Heart right ventricle (tissue), 16 donors: ENCODE data around the gene CLEC16A. TPM values are rescaled to one million over a fixed set of nuclear protein-coding genes. Genes with fewer than 3 reads are reported as not detected.

Experiments used
- ATAC-seq, 8 donors: fragments of 200-7000 bp; cut with Tn5 transposase; one replicate each; pipeline ENCODE4 v1.9.1; 2020; ENCODE audit warnings: mild to moderate bottlenecking in 8 of 8, moderate library complexity in 8 of 8, moderate number of reproducible peaks in 1 of 8
- DNase-seq, 2 donors: peaks; one replicate each; pipeline ENCODE4 v3.0.0-alpha.2; 2020
- H3K27ac ChIP-seq, 10 donors: fragments of 200-600 bp; sonication (generic) in 2 of 10; one replicate each; pipeline versions ENCODE4 v1.5.0 to v1.8.0; 2020 to 2022; ENCODE audit warnings: mild to moderate bottlenecking in 3 of 10
- H3K27me3 ChIP-seq, 7 donors: fragments of 200-600 bp; one replicate each; pipeline ENCODE4 v1.8.0; 2021 to 2022; ENCODE audit warnings: mild to moderate bottlenecking in 2 of 7
- H3K36me3 ChIP-seq, 9 donors: fragments of 200-600 bp; sonication (generic) in 1 of 9; one replicate each; pipeline versions ENCODE4 v1.5.0 to v1.8.0; 2020 to 2022; ENCODE audit warnings: mild to moderate bottlenecking in 2 of 9
- H3K4me1 ChIP-seq, 9 donors: fragments of 200-600 bp; sonication (generic) in 1 of 9; one replicate each; pipeline versions ENCODE4 v1.5.0 to v1.8.0; 2020 to 2022; ENCODE audit warnings: mild to moderate bottlenecking in 4 of 9
- H3K4me3 ChIP-seq, 10 donors: fragments of 200-600 bp; sonication (generic) in 2 of 10; one replicate each; pipeline versions ENCODE4 v1.5.0 to v1.8.0; 2020 to 2022; ENCODE audit warnings: mild to moderate bottlenecking in 7 of 10, moderate library complexity in 2 of 10
- H3K9me3 ChIP-seq, 11 donors: fragments of 200-600 bp in 10 of 11; sonication (generic) in 2 of 11; one replicate each; pipeline versions ENCODE4 v1.5.0 to v1.8.0; 2013 to 2022; ENCODE audit warnings: mild to moderate bottlenecking in 2 of 11, control low read depth in 1 of 11, moderate library complexity in 1 of 11
- WGBS, 2 donors: extraction: QIAGEN DNeasy Blood & Tissue Kit; methylation state at CpG; one replicate each; pipeline ENCODE4 v1.1.7; 2013; ENCODE audit warnings: inconsistent platforms in 1 of 2; 5-methylcytosine and 5-hydroxymethylcytosine counted together
- intact Hi-C, 10 donors: fragments of 100-400 bp; cut with DNase I; formaldehyde crosslinking; loops; one replicate each; pipeline versions ENCODE4 v1.11.1 to v1.14.2; 2022
- polyA plus RNA-seq, 2 donors: library from polyadenylated mRNA; stranded (reverse); fragments of 200-250 nt; gene quantifications; one replicate each; pipeline ENCODE4 v1.2.3, GENCODE V29; 2013
- total RNA-seq, 10 donors: library from RNA; stranded (reverse); fragmentation: NEBNext Ultra II Directional in 3 of 10; extraction: Animal tissue kit (Norgen Biotek cat#: 25700) in 3 of 10; gene quantifications; one replicate each; pipeline versions ENCODE4 v1.2.1 to v1.2.4, GENCODE V29; 2021 to 2023
- TF ChIP-seq, protein P1 (sequence below), 9 donors: fragments of 200-600 bp; sonication (generic) in 2 of 9; IDR thresholded peaks; one replicate each; pipeline versions ENCODE4 v1.5.0 to v1.8.0; 2021 to 2022; ENCODE audit warnings: antibody characterized with exemption in 9 of 9, mild to moderate bottlenecking in 5 of 9, moderate library complexity in 1 of 9
- donor health status: Arrhythmogenic right ventricular cardiomyopathy.
- donor health status: ischemic (EF 13 %, LVEDD 7.1; RV severe dilation, severe dysfunction).
- donor health status: healthy with polysubstance abuse.
- donor health status: DM: no; HTN: yes; CAD: no.
- donor health status: DM: no; HTN: no; CAD: no.
- donor health status: ischemic (EF 25% LVEDD 6.9; RV normal size, moderate dysfunction).
- donor health status: ischemic (EF 25% LVEDD 5.7; RV mildly dilated, moderate dysfunction).
- donor health status: healthy.
- donor health status: DM: yes; HTN: yes; CAD: no.
- donor health status: Ischemic cardiomyopathy.
- donor health status: ischemic (EF 35%, LVEDD 5.7; RV mildly dilated, moderate dysfunction).
- donor health status: nonischemic (EF 11% LVEDD 7.7; RV severe dilation, severe dysfunction).
- donor health status: DM: yes; HTN: yes; CAD: no.
- donor health status: PGD.
- donor health status: ischemic (EF 29% LVEDD 5.4; RV normal size, mild dysfunction).
- donor health status: nonischemic (EF 23%, LVEDD 6.1; RV moderate dilation, normal function).

Gene CLEC16A
- total and polyA plus RNA-seq, 12 donors: 12.1 to 30.8 (median 23.0) TPM

DNA sequence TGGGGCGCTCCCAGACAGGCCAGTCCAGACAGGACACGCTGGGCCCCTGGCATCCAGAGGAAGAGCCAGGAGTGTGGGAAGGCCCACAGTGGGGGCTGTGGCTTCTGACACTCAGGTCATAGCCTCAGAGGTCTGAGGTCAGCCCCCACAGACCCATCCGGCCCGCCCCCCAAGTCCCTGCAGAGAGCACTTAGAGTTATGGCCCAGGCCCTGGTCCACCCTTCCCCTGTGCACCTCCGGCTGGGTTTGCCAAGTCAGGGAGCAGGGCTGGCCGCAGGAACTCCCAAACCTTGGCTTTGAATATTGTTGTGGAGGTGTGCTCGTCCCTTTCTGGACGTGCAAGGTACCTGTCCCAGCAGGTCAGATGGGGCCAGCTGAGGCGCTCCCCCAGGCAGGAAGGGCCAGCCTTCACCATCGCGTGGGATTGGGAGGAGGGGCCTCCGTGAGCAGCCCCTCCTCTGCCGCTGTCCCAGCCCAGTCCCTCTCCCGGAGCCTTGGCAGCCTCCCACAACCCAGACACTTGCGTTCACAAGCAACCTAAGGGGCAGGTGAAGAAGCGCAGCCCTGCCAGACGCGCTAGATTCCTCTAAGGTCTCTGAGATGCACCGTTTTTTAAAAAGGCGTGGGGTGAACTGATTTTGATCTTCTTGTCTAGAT, 237.0 kb downstream of the CLEC16A start:
- no peaks in the 10 kb centered on the region for H3K9me3 ChIP-seq
- TF ChIP-seq, protein P1, sequence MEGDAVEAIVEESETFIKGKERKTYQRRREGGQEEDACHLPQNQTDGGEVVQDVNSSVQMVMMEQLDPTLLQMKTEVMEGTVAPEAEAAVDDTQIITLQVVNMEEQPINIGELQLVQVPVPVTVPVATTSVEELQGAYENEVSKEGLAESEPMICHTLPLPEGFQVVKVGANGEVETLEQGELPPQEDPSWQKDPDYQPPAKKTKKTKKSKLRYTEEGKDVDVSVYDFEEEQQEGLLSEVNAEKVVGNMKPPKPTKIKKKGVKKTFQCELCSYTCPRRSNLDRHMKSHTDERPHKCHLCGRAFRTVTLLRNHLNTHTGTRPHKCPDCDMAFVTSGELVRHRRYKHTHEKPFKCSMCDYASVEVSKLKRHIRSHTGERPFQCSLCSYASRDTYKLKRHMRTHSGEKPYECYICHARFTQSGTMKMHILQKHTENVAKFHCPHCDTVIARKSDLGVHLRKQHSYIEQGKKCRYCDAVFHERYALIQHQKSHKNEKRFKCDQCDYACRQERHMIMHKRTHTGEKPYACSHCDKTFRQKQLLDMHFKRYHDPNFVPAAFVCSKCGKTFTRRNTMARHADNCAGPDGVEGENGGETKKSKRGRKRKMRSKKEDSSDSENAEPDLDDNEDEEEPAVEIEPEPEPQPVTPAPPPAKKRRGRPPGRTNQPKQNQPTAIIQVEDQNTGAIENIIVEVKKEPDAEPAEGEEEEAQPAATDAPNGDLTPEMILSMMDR (IDR thresholded peaks at IDR 0.05): no peak
- H3K27me3 ChIP-seq: no peaks in the 10 kb centered on the region
- intact Hi-C loops: loop anchor here in 1 of 10 donors (5.0 kb wide), 1 partner anchor 51 kb away; no protein-coding TSS in a partner anchor
- DNase-seq (no peak), ATAC-seq (peak in 1 of 8 donors; percentile 37)
- peaks cover 0 to 44% (median 0%) of the 10 kb centered on the region in 9 donors for H3K4me1 ChIP-seq
- 93% methylated on average over 20 of the region's 20 CpGs for WGBS, 2 donors
- peak overlapping the region in 1 of 10 donors; percentile 65 for H3K27ac ChIP-seq
- H3K4me3 ChIP-seq: no peak overlapping the region
- H3K36me3 ChIP-seq: peaks cover 0 to 39% (median 10%) of the 10 kb centered on the region in 9 donors

DNA sequence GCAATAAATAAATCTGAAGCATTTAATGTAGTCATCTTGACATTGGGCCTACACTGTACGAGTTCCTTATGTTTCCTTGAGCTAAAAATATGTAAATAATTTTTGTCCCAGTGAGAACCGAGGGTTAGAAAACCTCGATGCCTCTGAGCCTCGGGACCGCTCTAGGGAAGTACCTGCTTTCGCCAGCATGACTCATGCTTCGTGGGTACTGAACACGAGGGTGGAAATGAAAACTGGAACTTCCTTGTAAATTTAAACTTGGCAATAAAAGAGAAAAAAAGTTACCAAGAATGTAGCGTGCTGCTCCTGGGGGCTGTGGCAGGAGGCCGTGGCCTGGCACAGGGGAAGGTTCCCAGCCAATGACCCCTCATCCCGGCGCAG, 237.5 kb downstream of the CLEC16A start:
- Histone ChIP-seq H3K27ac (peak overlapping the region in 1 of 10 donors; percentile 65), H3K36me3 (peaks cover 0 to 39% (median 10%) of the 10 kb centered on the region in 9 donors), H3K4me3 (no peak overlapping the region), H3K4me1 (peaks cover 0 to 44% (median 0%) of the 10 kb centered on the region in 9 donors), H3K27me3 (no peaks in the 10 kb centered on the region), H3K9me3 (no peaks in the 10 kb centered on the region)
- intact Hi-C loops: loop anchor here in 1 of 10 donors (5.0 kb wide), 1 partner anchor 50 kb away; no protein-coding TSS in a partner anchor
- TF ChIP-seq, protein P1 (IDR thresholded peaks at IDR 0.05): no peak
- WGBS, 2 donors: 81 to 83% methylated on average over 12 of the region's 12 CpGs
- DNase-seq: no peak
- peak in 1 of 8 donors; percentile 20 for ATAC-seq

DNA sequence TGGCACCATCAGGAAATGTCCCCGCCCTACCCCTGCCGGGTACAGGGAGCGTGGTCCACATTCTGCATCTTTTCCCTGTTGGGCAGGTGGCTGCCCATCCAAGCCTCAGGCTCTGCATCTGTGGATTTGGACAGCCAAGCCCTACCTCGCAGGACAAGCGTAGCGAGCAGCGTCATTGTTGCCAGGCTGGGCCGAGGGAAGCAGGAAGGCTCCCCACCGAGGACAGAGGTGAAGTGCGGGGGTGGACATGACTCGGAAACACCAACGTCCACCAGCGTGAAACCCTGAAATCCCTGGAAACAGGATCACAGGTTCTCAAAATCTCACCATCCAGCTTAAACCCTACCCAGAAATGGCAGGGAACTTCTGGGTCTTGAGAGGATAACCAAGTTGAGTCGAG, 238.0 kb downstream of the CLEC16A start:
- H3K4me1 ChIP-seq: peaks cover 0 to 44% (median 0%) of the 10 kb centered on the region in 9 donors
- no peaks in the 10 kb centered on the region for H3K27me3 ChIP-seq
- TF ChIP-seq, protein P1 (IDR thresholded peaks at IDR 0.05): no peak
- DNase-seq: no peak
- WGBS, 2 donors: 90% methylated on average over 14 of the region's 14 CpGs
- H3K4me3 ChIP-seq: no peak overlapping the region
- ATAC-seq: no peak
- no peaks in the 10 kb centered on the region for H3K9me3 ChIP-seq
- H3K36me3 ChIP-seq: peaks cover 0 to 39% (median 10%) of the 10 kb centered on the region in 9 donors
- intact Hi-C loops: loop anchor here in 1 of 10 donors (5.0 kb wide), 1 partner anchor 50 kb away; no protein-coding TSS in a partner anchor
- H3K27ac ChIP-seq: peak overlapping the region in 1 of 10 donors; percentile 65

DNA sequence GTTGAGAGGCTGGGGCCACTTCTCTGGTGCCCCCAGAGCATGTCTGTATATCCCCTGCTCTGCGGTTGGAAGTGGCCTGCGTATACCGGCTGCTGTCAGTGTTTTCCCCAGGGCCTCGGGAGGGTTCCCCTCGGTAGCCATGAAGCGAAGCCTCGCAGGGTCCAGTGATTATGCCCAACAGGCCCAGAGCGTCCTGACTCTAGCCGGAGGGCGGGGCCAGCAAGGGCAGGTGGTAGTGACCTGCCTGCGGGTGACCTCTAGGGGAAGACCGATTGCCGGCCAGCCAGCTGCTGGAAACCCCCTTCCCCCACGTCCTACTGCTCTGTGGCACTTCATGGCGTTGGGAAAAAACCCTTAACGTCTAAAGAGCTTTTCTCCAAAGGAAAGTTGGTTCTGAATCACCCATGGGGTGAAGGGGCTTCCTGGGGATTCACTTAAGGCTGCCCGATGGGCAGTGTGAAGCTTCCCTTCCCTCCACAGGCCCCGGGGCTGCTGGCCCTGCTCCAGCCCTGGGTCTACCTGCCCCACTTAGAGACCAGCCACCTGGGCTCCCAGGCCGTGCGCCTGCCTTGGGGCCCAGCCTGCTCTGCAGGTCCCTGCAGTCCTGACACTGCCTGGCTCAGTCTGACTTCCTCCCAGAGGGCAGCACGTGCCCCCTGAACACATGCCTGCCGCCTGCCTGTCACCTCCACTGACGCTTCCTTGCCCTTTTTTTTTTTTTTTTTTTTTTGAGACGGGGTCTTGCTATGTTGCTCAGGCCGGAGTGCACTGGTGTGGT, 238.9 kb downstream of the CLEC16A start:
- ATAC-seq (no peak), DNase-seq (no peak)
- Histone ChIP-seq H3K36me3 (peaks cover 0 to 36% (median 10%) of the 10 kb centered on the region in 9 donors), H3K27ac (no peak overlapping the region), H3K27me3 (no peaks in the 10 kb centered on the region), H3K4me3 (no peak overlapping the region), H3K9me3 (no peaks in the 10 kb centered on the region), H3K4me1 (peaks cover 0 to 38% (median 0%) of the 10 kb centered on the region in 9 donors)
- intact Hi-C loops: loop anchor here in 1 of 10 donors (5.0 kb wide), 1 partner anchor 49 kb away; no protein-coding TSS in a partner anchor
- 87 to 89% methylated on average over 23 to 25 of the region's 25 CpGs for WGBS, 2 donors
- TF ChIP-seq, protein P1 (IDR thresholded peaks at IDR 0.05): no peak
